ENCODE results near the gene WDR72.

- TF ChIP-seq, protein P1, sequence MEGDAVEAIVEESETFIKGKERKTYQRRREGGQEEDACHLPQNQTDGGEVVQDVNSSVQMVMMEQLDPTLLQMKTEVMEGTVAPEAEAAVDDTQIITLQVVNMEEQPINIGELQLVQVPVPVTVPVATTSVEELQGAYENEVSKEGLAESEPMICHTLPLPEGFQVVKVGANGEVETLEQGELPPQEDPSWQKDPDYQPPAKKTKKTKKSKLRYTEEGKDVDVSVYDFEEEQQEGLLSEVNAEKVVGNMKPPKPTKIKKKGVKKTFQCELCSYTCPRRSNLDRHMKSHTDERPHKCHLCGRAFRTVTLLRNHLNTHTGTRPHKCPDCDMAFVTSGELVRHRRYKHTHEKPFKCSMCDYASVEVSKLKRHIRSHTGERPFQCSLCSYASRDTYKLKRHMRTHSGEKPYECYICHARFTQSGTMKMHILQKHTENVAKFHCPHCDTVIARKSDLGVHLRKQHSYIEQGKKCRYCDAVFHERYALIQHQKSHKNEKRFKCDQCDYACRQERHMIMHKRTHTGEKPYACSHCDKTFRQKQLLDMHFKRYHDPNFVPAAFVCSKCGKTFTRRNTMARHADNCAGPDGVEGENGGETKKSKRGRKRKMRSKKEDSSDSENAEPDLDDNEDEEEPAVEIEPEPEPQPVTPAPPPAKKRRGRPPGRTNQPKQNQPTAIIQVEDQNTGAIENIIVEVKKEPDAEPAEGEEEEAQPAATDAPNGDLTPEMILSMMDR (conservative IDR thresholded peaks at IDR 0.05; ENCODE audit: low read length): no peak
- no peak for TF ChIP-seq EZH2phosphoT487 (IDR thresholded peaks at IDR 0.05; ENCODE audit: borderline replicate concordance)
Observed at GRCh38 chr15:53525894-53526293, 233.6 kb downstream of the WDR72 start.
